ENCODE results near the gene SOD1. TPM values are rescaled to one million over a fixed set of nuclear protein-coding genes. Genes with fewer than 3 reads are reported as not detected.

Gene SOD1
- total RNA-seq, 1 donor from 2014 or later = 236 TPM

DNA sequence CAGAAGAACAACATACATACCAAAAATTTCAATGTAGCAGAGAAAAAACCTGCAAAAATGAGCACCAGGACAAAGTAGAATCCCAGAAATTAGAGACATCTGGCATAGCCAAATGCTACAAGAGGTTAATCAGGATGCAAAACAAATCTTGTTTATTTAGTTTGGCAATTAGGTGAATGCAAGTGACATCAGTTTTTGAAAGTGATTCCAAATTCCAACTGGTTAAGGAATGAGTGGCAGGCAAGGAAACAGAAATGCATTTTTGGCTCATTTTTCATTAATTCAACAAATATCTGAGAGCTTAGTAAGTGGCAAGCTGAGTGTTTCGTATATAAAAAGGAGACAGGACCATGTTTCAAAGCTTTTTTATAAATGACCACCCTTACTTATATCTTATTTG is 51.1 kb downstream of the SOD1 start:
- Histone ChIP-seq H3K9ac (ENCODE audit: low read length) (no peak overlapping the region), H3K4me2 (ENCODE audit: low read length) (peak overlapping the region; percentile 44), H3K4me3 (ENCODE audit: insufficient read depth, low read depth, low read length) (no peak overlapping the region), H3K79me2 (ENCODE audit: insufficient read depth, low read length) (peaks cover 100% of the 10 kb centered on the region), H2AFZ (ENCODE audit: low read depth, low read length) (no peak overlapping the region), H3K4me1 (ENCODE audit: insufficient read depth, low read length) (peaks cover 23% of the 10 kb centered on the region), H3K27ac (ENCODE audit: low read depth, low read length) (peak overlapping the region; percentile 25), H3K9me3 (ENCODE audit: insufficient read depth, low read depth, low read length) (no peaks in the 10 kb centered on the region), H4K20me1 (ENCODE audit: insufficient read depth, low read length) (peaks cover 89% of the 10 kb centered on the region), H3K36me3 (ENCODE audit: insufficient read depth, low read length) (no peaks in the 10 kb centered on the region), H3K27me3 (ENCODE audit: insufficient read depth, low read length) (no peaks in the 10 kb centered on the region)
- no peak for FAIRE-seq
- Mint-ChIP-seq H3K9me3 (ENCODE audit: unreplicated experiment) (no peaks in the 10 kb centered on the region), H3K27ac (ENCODE audit: unreplicated experiment) (no peak overlapping the region), H3K36me3 (ENCODE audit: low read depth, unreplicated experiment) (no peaks in the 10 kb centered on the region), H3K27me3 (ENCODE audit: low read depth, unreplicated experiment) (no peaks in the 10 kb centered on the region), H3K4me1 (ENCODE audit: low read depth, unreplicated experiment) (peaks cover 41% of the 10 kb centered on the region), H3K4me3 (ENCODE audit: unreplicated experiment) (no peak overlapping the region)
- peak; percentile 86 for DNase-seq (ENCODE audit: low read depth)
- TF ChIP-seq EZH2 (IDR thresholded peaks at IDR 0.05; ENCODE audit: insufficient read depth, low read length) = no peak
- TF ChIP-seq, protein P1, sequence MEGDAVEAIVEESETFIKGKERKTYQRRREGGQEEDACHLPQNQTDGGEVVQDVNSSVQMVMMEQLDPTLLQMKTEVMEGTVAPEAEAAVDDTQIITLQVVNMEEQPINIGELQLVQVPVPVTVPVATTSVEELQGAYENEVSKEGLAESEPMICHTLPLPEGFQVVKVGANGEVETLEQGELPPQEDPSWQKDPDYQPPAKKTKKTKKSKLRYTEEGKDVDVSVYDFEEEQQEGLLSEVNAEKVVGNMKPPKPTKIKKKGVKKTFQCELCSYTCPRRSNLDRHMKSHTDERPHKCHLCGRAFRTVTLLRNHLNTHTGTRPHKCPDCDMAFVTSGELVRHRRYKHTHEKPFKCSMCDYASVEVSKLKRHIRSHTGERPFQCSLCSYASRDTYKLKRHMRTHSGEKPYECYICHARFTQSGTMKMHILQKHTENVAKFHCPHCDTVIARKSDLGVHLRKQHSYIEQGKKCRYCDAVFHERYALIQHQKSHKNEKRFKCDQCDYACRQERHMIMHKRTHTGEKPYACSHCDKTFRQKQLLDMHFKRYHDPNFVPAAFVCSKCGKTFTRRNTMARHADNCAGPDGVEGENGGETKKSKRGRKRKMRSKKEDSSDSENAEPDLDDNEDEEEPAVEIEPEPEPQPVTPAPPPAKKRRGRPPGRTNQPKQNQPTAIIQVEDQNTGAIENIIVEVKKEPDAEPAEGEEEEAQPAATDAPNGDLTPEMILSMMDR (IDR thresholded peaks at IDR 0.05; ENCODE audit: insufficient read depth, low read depth, low read length) = no peak

DNA sequence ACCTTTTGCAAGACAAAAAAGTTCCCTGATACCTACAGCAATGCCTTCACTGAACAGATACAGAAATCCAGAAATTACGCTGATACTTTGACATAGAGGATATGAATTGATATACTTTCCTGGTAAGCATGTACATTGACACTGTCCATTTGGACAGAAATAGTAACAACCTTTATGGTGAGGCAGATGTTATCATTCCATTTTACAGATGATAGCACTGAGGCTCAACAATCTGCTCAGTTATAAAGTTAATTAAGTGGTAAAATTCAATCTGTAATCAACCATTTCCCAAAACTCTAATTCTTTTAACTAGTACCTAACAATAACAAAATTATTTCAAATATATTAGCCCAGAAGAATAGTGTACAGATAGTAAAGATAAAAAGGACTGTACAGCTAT is 51.8 kb downstream of the SOD1 start:
- Mint-ChIP-seq H3K27ac (ENCODE audit: unreplicated experiment) (no peak overlapping the region), H3K9me3 (ENCODE audit: unreplicated experiment) (no peaks in the 10 kb centered on the region), H3K36me3 (ENCODE audit: low read depth, unreplicated experiment) (no peaks in the 10 kb centered on the region), H3K27me3 (ENCODE audit: low read depth, unreplicated experiment) (no peaks in the 10 kb centered on the region), H3K4me1 (ENCODE audit: low read depth, unreplicated experiment) (peaks cover 46% of the 10 kb centered on the region), H3K4me3 (ENCODE audit: unreplicated experiment) (no peak overlapping the region)
- Histone ChIP-seq H3K36me3 (ENCODE audit: insufficient read depth, low read length) (no peaks in the 10 kb centered on the region), H4K20me1 (ENCODE audit: insufficient read depth, low read length) (peaks cover 89% of the 10 kb centered on the region), H3K4me2 (ENCODE audit: low read length) (peak overlapping the region; percentile 44), H3K4me3 (ENCODE audit: insufficient read depth, low read depth, low read length) (no peak overlapping the region), H3K27me3 (ENCODE audit: insufficient read depth, low read length) (no peaks in the 10 kb centered on the region), H3K9ac (ENCODE audit: low read length) (no peak overlapping the region), H2AFZ (ENCODE audit: low read depth, low read length) (no peak overlapping the region), H3K9me3 (ENCODE audit: insufficient read depth, low read depth, low read length) (no peaks in the 10 kb centered on the region), H3K79me2 (ENCODE audit: insufficient read depth, low read length) (peaks cover 100% of the 10 kb centered on the region), H3K4me1 (ENCODE audit: insufficient read depth, low read length) (peaks cover 23% of the 10 kb centered on the region), H3K27ac (ENCODE audit: low read depth, low read length) (peak overlapping the region; percentile 25)
- no peak for TF ChIP-seq EZH2 (IDR thresholded peaks at IDR 0.05; ENCODE audit: insufficient read depth, low read length)
- TF ChIP-seq, protein P1 (IDR thresholded peaks at IDR 0.05; ENCODE audit: insufficient read depth, low read depth, low read length) = no peak
- FAIRE-seq (no peak), DNase-seq (ENCODE audit: low read depth) (no peak)

DNA sequence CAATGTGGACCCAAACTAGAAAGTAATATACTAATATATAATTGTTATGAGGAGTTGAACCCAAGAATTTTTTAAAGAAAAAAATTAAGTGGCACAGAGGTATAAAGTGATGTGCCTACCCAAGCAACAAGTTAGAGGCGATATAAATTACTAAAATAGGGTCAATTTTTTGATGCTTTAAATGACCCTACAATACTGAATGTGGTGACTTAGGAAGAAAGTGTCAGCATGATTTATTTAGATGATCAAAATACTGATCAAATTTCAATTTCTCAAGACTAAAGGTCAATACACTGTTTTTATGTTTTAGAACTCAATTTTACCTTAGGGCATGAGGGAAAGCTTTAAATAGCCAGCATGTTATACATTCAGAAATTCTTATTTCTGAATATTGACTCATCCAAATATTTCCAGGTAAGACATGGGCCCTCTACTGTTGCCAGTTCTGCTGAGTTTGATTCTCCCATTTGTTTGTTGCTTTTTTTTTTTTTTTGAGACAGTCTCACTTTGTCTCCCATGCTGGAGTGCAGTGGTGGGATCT is 52.3 kb downstream of the SOD1 start:
- H3K36me3 ChIP-seq (ENCODE audit: insufficient read depth, low read length) = no peaks in the 10 kb centered on the region
- TF ChIP-seq, protein P1 (IDR thresholded peaks at IDR 0.05; ENCODE audit: insufficient read depth, low read depth, low read length) = no peak
- no peak for TF ChIP-seq EZH2 (IDR thresholded peaks at IDR 0.05; ENCODE audit: insufficient read depth, low read length)
- H3K4me2 ChIP-seq (ENCODE audit: low read length) = no peak overlapping the region
- no peaks in the 10 kb centered on the region for H3K27me3 Mint-ChIP-seq (ENCODE audit: low read depth, unreplicated experiment)
- no peaks in the 10 kb centered on the region for H3K9me3 Mint-ChIP-seq (ENCODE audit: unreplicated experiment)
- H3K4me1 ChIP-seq (ENCODE audit: insufficient read depth, low read length) = peaks cover 23% of the 10 kb centered on the region
- no peak overlapping the region for H2AFZ ChIP-seq (ENCODE audit: low read depth, low read length)
- H3K36me3 Mint-ChIP-seq (ENCODE audit: low read depth, unreplicated experiment) = no peaks in the 10 kb centered on the region
- H3K9ac ChIP-seq (ENCODE audit: low read length) = no peak overlapping the region
- H4K20me1 ChIP-seq (ENCODE audit: insufficient read depth, low read length) = peaks cover 89% of the 10 kb centered on the region
- no peak overlapping the region for H3K4me3 ChIP-seq (ENCODE audit: insufficient read depth, low read depth, low read length)
- H3K79me2 ChIP-seq (ENCODE audit: insufficient read depth, low read length) = peaks cover 100% of the 10 kb centered on the region
- no peak for DNase-seq (ENCODE audit: low read depth)
- no peak overlapping the region for H3K27ac Mint-ChIP-seq (ENCODE audit: unreplicated experiment)
- no peak overlapping the region for H3K27ac ChIP-seq (ENCODE audit: low read depth, low read length)
- no peaks in the 10 kb centered on the region for H3K27me3 ChIP-seq (ENCODE audit: insufficient read depth, low read length)
- no peak overlapping the region for H3K4me3 Mint-ChIP-seq (ENCODE audit: unreplicated experiment)
- FAIRE-seq = no peak
- peaks cover 48% of the 10 kb centered on the region for H3K4me1 Mint-ChIP-seq (ENCODE audit: low read depth, unreplicated experiment)
- H3K9me3 ChIP-seq (ENCODE audit: insufficient read depth, low read depth, low read length) = no peaks in the 10 kb centered on the region

All from astrocyte (in vitro differentiated cells and primary cell).